ENCODE measurements around the gene ITGA8. TPM values are rescaled to one million over a fixed set of nuclear protein-coding genes. Genes with fewer than 3 reads are reported as not detected.

ITGA8 gene
- total RNA-seq, 3 donors from 2014 or later (not counting 1 experiment from before 2014, with no cell fraction given): not detected

GRCh38 chr10:15672469-15672868, 47.3 kb downstream of the ITGA8 start:
- Histone ChIP-seq H3K27me3 (ENCODE audit: control insufficient read depth, insufficient read depth, low read length) (no peaks in the 10 kb centered on the region), H3K36me3 (ENCODE audit: control insufficient read depth, insufficient read depth, low read length) (no peaks in the 10 kb centered on the region), H3K4me1 (ENCODE audit: control insufficient read depth, insufficient read depth, low read length) (no peaks in the 10 kb centered on the region), H3K27ac (ENCODE audit: low read length) (no peak overlapping the region), H3K9me3 (ENCODE audit: control insufficient read depth, insufficient read depth, low read length) (no peaks in the 10 kb centered on the region), H3K4me3 (ENCODE audit: low read length) (no peak overlapping the region)
- Mint-ChIP-seq H3K27ac (no peak overlapping the region), H3K27me3 (ENCODE audit: low read depth in 2 of 2) (peaks cover 0 to 2% of the 10 kb centered on the region in 2 donors), H3K36me3 (no peaks in the 10 kb centered on the region), H3K4me3 (no peak overlapping the region), H3K4me1 (no peaks in the 10 kb centered on the region), H3K9me3 (no peaks in the 10 kb centered on the region)
- DNase-seq: no peak
- WGBS (ENCODE audit: insufficient coverage): 70% methylated on average over 3 of the region's 3 CpGs
- TF ChIP-seq CTCF (IDR thresholded peaks at IDR 0.05): no peak
- no peak for ATAC-seq
- intact Hi-C loops (cut with micrococcal nuclease): no loop called here

- Histone ChIP-seq H3K9me3 (ENCODE audit: control insufficient read depth, insufficient read depth, low read length) (no peaks in the 10 kb centered on the region), H3K27me3 (ENCODE audit: control insufficient read depth, insufficient read depth, low read length) (no peaks in the 10 kb centered on the region), H3K4me1 (ENCODE audit: control insufficient read depth, insufficient read depth, low read length) (no peaks in the 10 kb centered on the region), H3K27ac (ENCODE audit: low read length) (no peak overlapping the region), H3K36me3 (ENCODE audit: control insufficient read depth, insufficient read depth, low read length) (no peaks in the 10 kb centered on the region), H3K4me3 (ENCODE audit: low read length) (no peak overlapping the region)
- no peaks in the 10 kb centered on the region for H3K27me3 Mint-ChIP-seq (ENCODE audit: low read depth in 2 of 2)
- no peaks in the 10 kb centered on the region for H3K4me1 Mint-ChIP-seq
- H3K9me3 Mint-ChIP-seq: no peaks in the 10 kb centered on the region
- intact Hi-C loops (cut with micrococcal nuclease): no loop called here
- TF ChIP-seq CTCF (IDR thresholded peaks at IDR 0.05): no peak
- no peak overlapping the region for H3K27ac Mint-ChIP-seq
- no peak for DNase-seq
- H3K4me3 Mint-ChIP-seq: no peak overlapping the region
- no peak for ATAC-seq
- no peaks in the 10 kb centered on the region for H3K36me3 Mint-ChIP-seq
- WGBS (ENCODE audit: insufficient coverage): 85% methylated on average over 4 of the region's 5 CpGs
Observed at GRCh38 chr10:15670880-15671279, 48.8 kb downstream of the ITGA8 start.

- H3K27me3 Mint-ChIP-seq (ENCODE audit: low read depth in 2 of 2): no peaks in the 10 kb centered on the region
- H3K36me3 ChIP-seq (ENCODE audit: control insufficient read depth, insufficient read depth, low read length): no peaks in the 10 kb centered on the region
- H3K27ac ChIP-seq (ENCODE audit: low read length): no peak overlapping the region
- no peaks in the 10 kb centered on the region for H3K9me3 Mint-ChIP-seq
- H3K4me3 ChIP-seq (ENCODE audit: low read length): no peak overlapping the region
- H3K36me3 Mint-ChIP-seq: no peaks in the 10 kb centered on the region
- H3K4me3 Mint-ChIP-seq: no peak overlapping the region
- no peaks in the 10 kb centered on the region for H3K27me3 ChIP-seq (ENCODE audit: control insufficient read depth, insufficient read depth, low read length)
- no peak overlapping the region for H3K27ac Mint-ChIP-seq
- ATAC-seq (no peak), DNase-seq (no peak)
- no peaks in the 10 kb centered on the region for H3K9me3 ChIP-seq (ENCODE audit: control insufficient read depth, insufficient read depth, low read length)
- TF ChIP-seq CTCF (IDR thresholded peaks at IDR 0.05): no peak
- no peaks in the 10 kb centered on the region for H3K4me1 ChIP-seq (ENCODE audit: control insufficient read depth, insufficient read depth, low read length)
- WGBS (ENCODE audit: insufficient coverage): 83% methylated on average over 5 of the region's 5 CpGs
- intact Hi-C loops (cut with micrococcal nuclease): no loop called here
- no peaks in the 10 kb centered on the region for H3K4me1 Mint-ChIP-seq
Observed at GRCh38 chr10:15661574-15661973, 58.1 kb downstream of the ITGA8 start.

DNA sequence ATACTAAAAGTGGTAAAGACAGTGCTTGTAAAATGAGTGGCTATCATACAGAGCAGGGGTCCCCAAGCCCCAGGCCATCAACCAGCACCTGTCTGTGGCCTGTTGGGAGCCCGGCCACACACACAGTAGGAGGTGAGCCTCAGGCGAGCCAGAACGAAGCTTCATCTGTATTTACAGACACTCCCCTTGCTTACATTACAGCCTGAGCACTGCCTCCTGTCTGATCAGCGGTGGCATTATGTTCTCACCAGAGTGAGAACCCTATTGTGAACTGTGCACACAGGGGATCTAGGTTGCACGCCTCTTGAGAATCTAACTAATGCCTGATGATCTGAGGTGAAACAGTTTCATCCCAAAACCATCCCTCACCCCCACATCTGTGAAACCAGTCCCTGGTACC, 58.7 kb downstream of the ITGA8 start:
- H3K27ac Mint-ChIP-seq: no peak overlapping the region
- H3K27ac ChIP-seq (ENCODE audit: low read length): no peak overlapping the region
- H3K9me3 Mint-ChIP-seq: no peaks in the 10 kb centered on the region
- DNase-seq: no peak
- 73% methylated on average over 5 of the region's 5 CpGs for WGBS (ENCODE audit: insufficient coverage)
- no peaks in the 10 kb centered on the region for H3K4me1 ChIP-seq (ENCODE audit: control insufficient read depth, insufficient read depth, low read length)
- no peak for ATAC-seq
- no peaks in the 10 kb centered on the region for H3K27me3 Mint-ChIP-seq (ENCODE audit: low read depth in 2 of 2)
- intact Hi-C loops (cut with micrococcal nuclease): no loop called here
- no peak overlapping the region for H3K4me3 ChIP-seq (ENCODE audit: low read length)
- H3K4me1 Mint-ChIP-seq: no peaks in the 10 kb centered on the region
- no peak overlapping the region for H3K4me3 Mint-ChIP-seq
- no peak for TF ChIP-seq CTCF (IDR thresholded peaks at IDR 0.05)
- H3K36me3 ChIP-seq (ENCODE audit: control insufficient read depth, insufficient read depth, low read length): no peaks in the 10 kb centered on the region
- no peaks in the 10 kb centered on the region for H3K27me3 ChIP-seq (ENCODE audit: control insufficient read depth, insufficient read depth, low read length)
- H3K9me3 ChIP-seq (ENCODE audit: control insufficient read depth, insufficient read depth, low read length): no peaks in the 10 kb centered on the region
- H3K36me3 Mint-ChIP-seq: no peaks in the 10 kb centered on the region
